SK-N-SH (cell line): ENCODE results near the gene CCND3. TPM values are rescaled to one million over a fixed set of nuclear protein-coding genes. Genes with fewer than 3 reads are reported as not detected.

ENCODE experiments used
- CTCF ChIA-PET: fragments of 300-600, 350-600 bp; formaldehyde crosslinking; extraction: SDS; loops from one replicate; lab custom pipeline; 2021; lab: Yijun Ruan, JAX
- POLR2A ChIA-PET: fragments of 350-600 bp; sonication (Branson Sonifier 250); formaldehyde crosslinking; extraction: SDS; loops from one replicate; lab custom pipeline; 2020; ENCODE audit warnings: antibody characterized with exemption, inconsistent platforms; lab: Yijun Ruan, JAX
- DNase-seq: peaks from one replicate; pipeline ENCODE4 v3.0.0; 2012
- H2AFZ ChIP-seq: fragments of 200-600 bp; sonication (generic); 2 replicates; pipeline ENCODE4 v1.8.1; 2016; ENCODE audit warnings: antibody characterized with exemption, mild to moderate bottlenecking, low read depth
- H3F3A ChIP-seq: fragments of 200-600 bp; sonication (generic); replicated peaks from 2 replicates; pipeline ENCODE3; 2016; ENCODE audit warnings: antibody characterized with exemption, mild to moderate bottlenecking; ENCODE audit not compliant: insufficient read depth
- H3K27ac ChIP-seq, 2 experiments: fragments of 200-500 bp in 1 of 2; fragments of 200-600 bp in 1 of 2; sonication (Bioruptor generic) in 1 of 2; sonication (generic), shearing (Covaris generic) in 1 of 2; 2 replicates each; pipeline versions ENCODE4 v1.5.1 to v1.6.1; 2014 to 2016; ENCODE audit warnings: low read depth in 2 of 2, inconsistent platforms in 1 of 2, low read length in 1 of 2, mild to moderate bottlenecking in 1 of 2, mixed read lengths in 1 of 2
- H3K27me3 ChIP-seq: fragments of 200-600 bp; sonication (generic), shearing (Covaris generic); 2 replicates; pipeline ENCODE4 v1.6.1; 2016; ENCODE audit warnings: mixed run types; ENCODE audit not compliant: insufficient read depth
- H3K36me3 ChIP-seq, 2 experiments: fragments of 200-500 bp in 1 of 2; fragments of 200-600 bp in 1 of 2; sonication (Bioruptor generic) in 1 of 2; sonication (generic) in 1 of 2; replicated peaks in 1 of 2; 2 replicates each; pipeline versions ENCODE3 to v1.5.1; 2014 to 2016; ENCODE audit warnings: low read length in 1 of 2, mild to moderate bottlenecking in 1 of 2; ENCODE audit not compliant: insufficient read depth in 2 of 2, control insufficient read depth in 1 of 2
- H3K4me1 ChIP-seq, 2 experiments: fragments of 200-500 bp in 1 of 2; fragments of 200-600 bp in 1 of 2; sonication (Bioruptor generic) in 1 of 2; sonication (generic), shearing (Covaris generic) in 1 of 2; 2 replicates each; pipeline versions ENCODE4 v1.5.1 to v1.6.1; 2014 to 2016; ENCODE audit warnings: low read depth in 1 of 2, low read length in 1 of 2, mixed run types in 1 of 2; ENCODE audit not compliant: insufficient read depth in 2 of 2, control insufficient read depth in 1 of 2
- H3K4me2 ChIP-seq: fragments of 200-600 bp; sonication (generic), shearing (Covaris generic); 2 replicates; pipeline ENCODE4 v1.6.1; 2017; ENCODE audit warnings: mixed run types
- H3K4me3 ChIP-seq, 2 experiments: fragments of 200-500 bp in 1 of 2; fragments of 200-600 bp in 1 of 2; sonication (Bioruptor generic) in 1 of 2; sonication (generic), shearing (Covaris generic) in 1 of 2; 2 replicates each; pipeline versions ENCODE4 v1.5.1 to v1.8.1; 2014 to 2016; ENCODE audit warnings: low read depth in 2 of 2, inconsistent platforms in 1 of 2, low read length in 1 of 2, mild to moderate bottlenecking in 1 of 2, mixed read lengths in 1 of 2, moderate library complexity in 1 of 2
- H3K79me2 ChIP-seq: fragments of 200-600 bp; sonication (generic); 2 replicates; pipeline ENCODE4 v1.8.1; 2017; ENCODE audit warnings: mild to moderate bottlenecking; ENCODE audit not compliant: insufficient read depth
- H3K9ac ChIP-seq: fragments of 200-600 bp; sonication (generic); 2 replicates; pipeline ENCODE4 v1.6.1; 2017; ENCODE audit warnings: mixed run types
- H3K9me2 ChIP-seq: fragments of 200-600 bp; sonication (generic); 2 replicates; pipeline ENCODE4 v1.6.1; 2017; ENCODE audit warnings: mixed run types
- H3K9me3 ChIP-seq: fragments of 200-600 bp; sonication (generic); 2 replicates; pipeline ENCODE4 v1.6.1; 2017; ENCODE audit warnings: mixed run types, mild to moderate bottlenecking, moderate library complexity
- H4K20me1 ChIP-seq: fragments of 200-600 bp; sonication (generic); 2 replicates; pipeline ENCODE4 v1.6.1; 2017; ENCODE audit warnings: mild to moderate bottlenecking, mixed run types; ENCODE audit not compliant: insufficient read depth
- CHD2 ChIP-seq: fragments of 150-350 bp; IDR thresholded peaks from 2 replicates; pipeline ENCODE4 v1.6.1; 2018; ENCODE audit warnings: low read length; ENCODE audit not compliant: partially characterized antibody
- ELF1 ChIP-seq: IDR thresholded peaks from 2 replicates; pipeline ENCODE4 v1.4.0; 2012
- EP300 ChIP-seq, 2 experiments: IDR thresholded peaks; 2 replicates each; pipeline versions ENCODE4 v1.4.0 to v1.6.1; 2012; ENCODE audit warnings: borderline replicate concordance in 1 of 2, low read depth in 1 of 2, low read length in 1 of 2
- JUND ChIP-seq: IDR thresholded peaks from 2 replicates; pipeline ENCODE4 v1.4.0; 2012
- MEF2A ChIP-seq: IDR thresholded peaks from 2 replicates; pipeline ENCODE4 v1.4.0; 2012; ENCODE audit warnings: low read depth, borderline replicate concordance
- NFIC ChIP-seq: IDR thresholded peaks from 2 replicates; pipeline ENCODE4 v1.4.0; 2012; ENCODE audit warnings: borderline replicate concordance
- NRF1 ChIP-seq: IDR thresholded peaks from 2 replicates; pipeline ENCODE4 v1.6.1; 2012; ENCODE audit warnings: low read depth, mild to moderate bottlenecking, low read length
- RXRA ChIP-seq: IDR thresholded peaks from 2 replicates; pipeline ENCODE4 v1.4.0; 2012; ENCODE audit warnings: low read depth, mild to moderate bottlenecking, borderline replicate concordance
- SIN3A ChIP-seq: IDR thresholded peaks from 2 replicates; pipeline ENCODE4 v1.6.1; 2012; ENCODE audit warnings: low read depth, mild to moderate bottlenecking, low read length, moderate library complexity, borderline replicate concordance
- SMC3 ChIP-seq: IDR thresholded peaks from 2 replicates; pipeline ENCODE4 v1.6.1; 2012; ENCODE audit warnings: low read depth, low read length, improper control_type of control experiment
- TCF12 ChIP-seq: IDR thresholded peaks from 2 replicates; pipeline ENCODE4 v1.4.0; 2012
- TEAD4 ChIP-seq: IDR thresholded peaks from 2 replicates; pipeline ENCODE4 v1.4.0; 2012; ENCODE audit warnings: mild to moderate bottlenecking, borderline replicate concordance; ENCODE audit not compliant: insufficient read depth
- USF1 ChIP-seq: IDR thresholded peaks from 2 replicates; pipeline ENCODE4 v1.4.0; 2012; ENCODE audit warnings: low read depth, borderline replicate concordance
- YY1 ChIP-seq: IDR thresholded peaks from 2 replicates; pipeline ENCODE4 v1.4.0; 2012; ENCODE audit warnings: low read depth, mild to moderate bottlenecking
- WGBS: methylation state at CpG from one replicate; pipeline ENCODE4 v1.1.6; 2017; ENCODE audit warnings: low lambda C conversion rate; 5-methylcytosine and 5-hydroxymethylcytosine counted together
- polyA plus RNA-seq, 3 experiments: library from polyadenylated mRNA; depleted of rRNA; stranded (reverse); fragments of >200 nt; gene quantifications; 2 replicates each; pipeline ENCODE4 v1.2.3, GENCODE V29; 2012
- TF ChIP-seq, protein P1 (sequence below): fragments of 150-350 bp; IDR thresholded peaks from 2 replicates; pipeline ENCODE4 v1.6.1; 2016; ENCODE audit warnings: mild to moderate bottlenecking, low read depth, low read length
- TF ChIP-seq, protein P2 (sequence below): IDR thresholded peaks from 2 replicates; pipeline ENCODE4 v1.4.0; 2012; ENCODE audit warnings: low read depth, borderline replicate concordance
- TF ChIP-seq, protein P3 (sequence below): IDR thresholded peaks from 2 replicates; pipeline ENCODE4; 2012

Gene CCND3
- polyA plus RNA-seq, 1 of the 3 experiments (the other 2 are of a cell fraction): 26.6 TPM

GRCh38 chr6:41958022-41958856 lies 16.6 kb upstream of the CCND3 start:
- Histone ChIP-seq H3F3A (peaks cover 4% of the 10 kb centered on the region), H3K27ac (no peak overlapping the region), H3K36me3 (no peaks in the 10 kb centered on the region), H3K9me2 (no peaks in the 10 kb centered on the region), H2AFZ (no peak overlapping the region), H3K4me2 (no peak overlapping the region), H3K4me1 (peaks cover 0 to 2% of the 10 kb centered on the region in 2 experiments; a peak in 1 of 4 replicates), H4K20me1 (no peaks in the 10 kb centered on the region), H3K79me2 (no peaks in the 10 kb centered on the region), H3K9ac (no peak overlapping the region), H3K27me3 (no peaks in the 10 kb centered on the region), H3K4me3 (no peak overlapping the region), H3K9me3 (no peaks in the 10 kb centered on the region)
- TF ChIP-seq, protein P1, sequence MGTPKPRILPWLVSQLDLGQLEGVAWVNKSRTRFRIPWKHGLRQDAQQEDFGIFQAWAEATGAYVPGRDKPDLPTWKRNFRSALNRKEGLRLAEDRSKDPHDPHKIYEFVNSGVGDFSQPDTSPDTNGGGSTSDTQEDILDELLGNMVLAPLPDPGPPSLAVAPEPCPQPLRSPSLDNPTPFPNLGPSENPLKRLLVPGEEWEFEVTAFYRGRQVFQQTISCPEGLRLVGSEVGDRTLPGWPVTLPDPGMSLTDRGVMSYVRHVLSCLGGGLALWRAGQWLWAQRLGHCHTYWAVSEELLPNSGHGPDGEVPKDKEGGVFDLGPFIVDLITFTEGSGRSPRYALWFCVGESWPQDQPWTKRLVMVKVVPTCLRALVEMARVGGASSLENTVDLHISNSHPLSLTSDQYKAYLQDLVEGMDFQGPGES: no peak
- no peak for TF ChIP-seq JUND
- TF ChIP-seq TCF12: no peak
- no peak for TF ChIP-seq TEAD4
- TF ChIP-seq RXRA: no peak
- TF ChIP-seq SIN3A: no peak
- no peak for TF ChIP-seq USF1
- no peak for TF ChIP-seq CHD2
- no peak for TF ChIP-seq ELF1
- TF ChIP-seq EP300 (IDR thresholded peaks at IDR 0.05; ENCODE audit: borderline replicate concordance in 1 of 2, low read depth in 1 of 2, low read length in 1 of 2): no peak
- TF ChIP-seq, protein P2, sequence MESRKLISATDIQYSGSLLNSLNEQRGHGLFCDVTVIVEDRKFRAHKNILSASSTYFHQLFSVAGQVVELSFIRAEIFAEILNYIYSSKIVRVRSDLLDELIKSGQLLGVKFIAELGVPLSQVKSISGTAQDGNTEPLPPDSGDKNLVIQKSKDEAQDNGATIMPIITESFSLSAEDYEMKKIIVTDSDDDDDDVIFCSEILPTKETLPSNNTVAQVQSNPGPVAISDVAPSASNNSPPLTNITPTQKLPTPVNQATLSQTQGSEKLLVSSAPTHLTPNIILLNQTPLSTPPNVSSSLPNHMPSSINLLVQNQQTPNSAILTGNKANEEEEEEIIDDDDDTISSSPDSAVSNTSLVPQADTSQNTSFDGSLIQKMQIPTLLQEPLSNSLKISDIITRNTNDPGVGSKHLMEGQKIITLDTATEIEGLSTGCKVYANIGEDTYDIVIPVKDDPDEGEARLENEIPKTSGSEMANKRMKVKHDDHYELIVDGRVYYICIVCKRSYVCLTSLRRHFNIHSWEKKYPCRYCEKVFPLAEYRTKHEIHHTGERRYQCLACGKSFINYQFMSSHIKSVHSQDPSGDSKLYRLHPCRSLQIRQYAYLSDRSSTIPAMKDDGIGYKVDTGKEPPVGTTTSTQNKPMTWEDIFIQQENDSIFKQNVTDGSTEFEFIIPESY: no peak
- no peak for TF ChIP-seq NFIC
- no peak for TF ChIP-seq YY1
- no peak for TF ChIP-seq NRF1
- TF ChIP-seq, protein P3, sequence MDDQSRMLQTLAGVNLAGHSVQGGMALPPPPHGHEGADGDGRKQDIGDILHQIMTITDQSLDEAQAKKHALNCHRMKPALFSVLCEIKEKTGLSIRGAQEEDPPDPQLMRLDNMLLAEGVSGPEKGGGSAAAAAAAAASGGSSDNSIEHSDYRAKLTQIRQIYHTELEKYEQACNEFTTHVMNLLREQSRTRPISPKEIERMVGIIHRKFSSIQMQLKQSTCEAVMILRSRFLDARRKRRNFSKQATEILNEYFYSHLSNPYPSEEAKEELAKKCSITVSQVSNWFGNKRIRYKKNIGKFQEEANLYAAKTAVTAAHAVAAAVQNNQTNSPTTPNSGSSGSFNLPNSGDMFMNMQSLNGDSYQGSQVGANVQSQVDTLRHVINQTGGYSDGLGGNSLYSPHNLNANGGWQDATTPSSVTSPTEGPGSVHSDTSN: no peak
- TF ChIP-seq MEF2A: no peak
- TF ChIP-seq SMC3: no peak
- ChIA-PET CTCF (no interaction called here), POLR2A (no interaction called here)
- DNase-seq: no peak
- WGBS: 96% methylated on average over 6 of the region's 6 CpGs
